ENCODE results near the gene PET100.

GRCh38 chr19:7610491-7611240 is 18.9 kb upstream of the PET100 start:
- TF ChIP-seq CTCF (IDR thresholded peaks at IDR 0.05; ENCODE audit: poor library complexity) (no peak), EZH2phosphoT487 (IDR thresholded peaks at IDR 0.05; ENCODE audit: low read depth, severe bottlenecking, unreplicated experiment) (no peak)
